ENCODE results near the gene CYBC1.

Gene CYBC1

GRCh38 chr17:82435601-82436583, 14.7 kb downstream of the CYBC1 start:
- peaks cover 2% of the 10 kb centered on the region; the same call in 1 of the 2 replicates for H3K36me3 ChIP-seq (ENCODE audit: control insufficient read depth, low read length)
- peaks cover 22% of the 10 kb centered on the region for H3K4me1 ChIP-seq (ENCODE audit: control insufficient read depth, low read length)
- no peak overlapping the region for H3K4me2 ChIP-seq (ENCODE audit: low read length)

DNA sequence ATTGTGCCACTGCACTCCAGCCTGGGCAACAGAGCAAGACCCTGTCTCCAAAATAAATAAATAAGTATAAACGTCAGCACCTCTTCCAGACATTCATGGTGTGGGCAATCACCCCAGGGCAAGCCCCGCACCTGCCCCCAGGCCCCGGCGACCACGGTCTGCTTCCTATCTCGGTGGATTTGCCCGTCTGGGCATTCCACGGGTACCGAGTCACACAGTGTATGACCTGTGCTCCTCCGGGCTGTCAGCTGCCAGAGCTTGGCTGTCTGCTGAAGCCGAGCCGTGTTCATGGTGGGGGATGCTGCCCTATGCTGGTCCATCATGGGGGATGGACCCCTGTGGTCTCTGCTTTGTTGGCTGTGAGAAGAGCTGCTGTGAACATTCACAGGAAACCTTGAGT, 15.4 kb downstream of the CYBC1 start:
- Histone ChIP-seq H3K27ac (ENCODE audit: low read depth, low read length) (no peak overlapping the region), H3K79me2 (ENCODE audit: control insufficient read depth, low read length) (no peaks in the 10 kb centered on the region), H3K9me3 (ENCODE audit: control insufficient read depth, insufficient read depth, low read length) (no peaks in the 10 kb centered on the region), H3F3A (ENCODE audit: control insufficient read depth, insufficient read depth) (no peaks in the 10 kb centered on the region), H3K9me2 (replicated peaks; ENCODE audit: control insufficient read depth, low read length) (no peaks in the 10 kb centered on the region), H3K4me3 (ENCODE audit: low read length) (no peak overlapping the region), H3K27me3 (ENCODE audit: control insufficient read depth, low read length) (no peaks in the 10 kb centered on the region), H3K4me1 (ENCODE audit: control insufficient read depth, low read length) (peaks cover 18% of the 10 kb centered on the region), H3K4me2 (ENCODE audit: low read length) (no peak overlapping the region), H3K36me3 (ENCODE audit: control insufficient read depth, low read length) (peaks cover 2% of the 10 kb centered on the region; the same call in 1 of the 2 replicates), H4K20me1 (ENCODE audit: control insufficient read depth, insufficient read depth, low read depth, low read length) (no peaks in the 10 kb centered on the region)
- no peak for TF ChIP-seq EZH2phosphoT487 (IDR thresholded peaks at IDR 0.05; ENCODE audit: borderline replicate concordance, low read length)
- no peak for TF ChIP-seq CTCF (IDR thresholded peaks at IDR 0.05; ENCODE audit: low read depth, low read length, poor library complexity, severe bottlenecking)

More at GRCh38 chr17:82435601-82436583, 14.7 kb downstream of the CYBC1 start:
- H3K9me2 ChIP-seq (replicated peaks; ENCODE audit: control insufficient read depth, low read length) = no peaks in the 10 kb centered on the region
- no peaks in the 10 kb centered on the region for H3F3A ChIP-seq (ENCODE audit: control insufficient read depth, insufficient read depth)
- no peaks in the 10 kb centered on the region for H3K79me2 ChIP-seq (ENCODE audit: control insufficient read depth, low read length)
- no peaks in the 10 kb centered on the region for H3K9me3 ChIP-seq (ENCODE audit: control insufficient read depth, insufficient read depth, low read length)
- H3K27me3 ChIP-seq (ENCODE audit: control insufficient read depth, low read length) = no peaks in the 10 kb centered on the region
- TF ChIP-seq EZH2phosphoT487 (IDR thresholded peaks at IDR 0.05; ENCODE audit: borderline replicate concordance, low read length) (no peak), CTCF (IDR thresholded peaks at IDR 0.05; ENCODE audit: low read depth, low read length, poor library complexity, severe bottlenecking) (no peak)
- H4K20me1 ChIP-seq (ENCODE audit: control insufficient read depth, insufficient read depth, low read depth, low read length) = no peaks in the 10 kb centered on the region
- H3K4me3 ChIP-seq (ENCODE audit: low read length) = no peak overlapping the region
- no peak overlapping the region for H3K27ac ChIP-seq (ENCODE audit: low read depth, low read length)

DNA sequence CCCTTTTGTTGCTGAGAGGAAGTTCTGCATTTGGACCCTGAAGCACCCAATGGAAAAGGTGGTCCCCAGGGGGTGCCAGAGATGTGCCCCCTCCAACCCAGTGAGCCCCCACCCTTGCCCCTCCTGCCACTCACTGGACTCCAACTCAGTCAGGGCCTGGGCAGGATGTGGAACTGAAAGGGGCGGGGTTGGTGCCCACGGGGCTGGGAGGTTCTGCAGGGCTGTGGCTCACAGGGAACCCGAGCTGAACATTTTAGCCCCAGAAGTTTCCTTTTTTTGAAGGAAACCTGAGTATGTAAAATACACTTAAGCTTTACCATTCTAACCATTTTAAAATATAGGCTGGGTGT, 16.4 kb downstream of the CYBC1 start:
- H4K20me1 ChIP-seq (ENCODE audit: control insufficient read depth, insufficient read depth, low read depth, low read length) = no peaks in the 10 kb centered on the region
- no peak for TF ChIP-seq EZH2phosphoT487 (IDR thresholded peaks at IDR 0.05; ENCODE audit: borderline replicate concordance, low read length)
- TF ChIP-seq CTCF (IDR thresholded peaks at IDR 0.05; ENCODE audit: low read depth, low read length, poor library complexity, severe bottlenecking) = no peak
- H3K9me3 ChIP-seq (ENCODE audit: control insufficient read depth, insufficient read depth, low read length) = no peaks in the 10 kb centered on the region
- no peaks in the 10 kb centered on the region for H3K36me3 ChIP-seq (ENCODE audit: control insufficient read depth, low read length)
- peaks cover 24% of the 10 kb centered on the region for H3K4me1 ChIP-seq (ENCODE audit: control insufficient read depth, low read length)
- H3K4me3 ChIP-seq (ENCODE audit: low read length) = peak overlapping the region; percentile 22; the same call in 1 of the 2 replicates
- no peaks in the 10 kb centered on the region for H3F3A ChIP-seq (ENCODE audit: control insufficient read depth, insufficient read depth)
- peak overlapping the region; percentile 41 for H3K27ac ChIP-seq (ENCODE audit: low read depth, low read length)
- H3K27me3 ChIP-seq (ENCODE audit: control insufficient read depth, low read length) = no peaks in the 10 kb centered on the region
- no peaks in the 10 kb centered on the region for H3K79me2 ChIP-seq (ENCODE audit: control insufficient read depth, low read length)
- peak overlapping the region; percentile 53 for H3K4me2 ChIP-seq (ENCODE audit: low read length)
- no peaks in the 10 kb centered on the region for H3K9me2 ChIP-seq (replicated peaks; ENCODE audit: control insufficient read depth, low read length)
